Activated CD4-positive, CD25-positive, alpha-beta regulatory T cell (primary cell): ENCODE data around the gene DENND2A.
"Not testable (repeated sequence)": the region's sequence is repeated elsewhere in the genome, so short reads cannot be mapped to it uniquely, and the experiment has no call there.

ENCODE experiments used
- DNase-seq, 4 experiments: peaks; one replicate each; lab custom pipeline; 2025; lab: John Stamatoyannopoulos, UW

DENND2A gene

GRCh38 chr7:140646931-140647647, 6.5 kb upstream of the DENND2A start:
- DNase-seq = no peak

- DNase-seq = no peak
Measured at GRCh38 chr7:140645166-140645900, 4.7 kb upstream of the DENND2A start.

DNA sequence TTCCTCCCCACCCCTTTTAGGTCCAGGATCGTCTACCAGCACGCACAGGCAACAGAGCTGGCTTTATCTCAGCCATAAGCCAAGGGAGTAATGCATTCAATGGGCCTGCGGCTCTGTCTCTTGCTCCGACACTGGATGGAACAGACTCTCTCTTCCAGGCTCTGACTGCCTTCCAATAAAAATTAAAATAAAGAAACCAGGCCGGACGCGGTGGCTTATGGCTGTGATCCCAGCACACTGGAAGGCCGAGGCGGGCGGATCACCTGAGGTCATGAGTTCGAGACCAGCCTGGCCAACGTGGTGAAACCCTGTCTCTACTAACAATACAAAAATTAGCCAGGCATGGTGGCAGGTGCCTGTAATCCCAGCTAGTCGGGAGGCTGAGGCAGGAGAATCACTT, 4.1 kb upstream of the DENND2A start:
- not testable (repeated sequence) for DNase-seq

- DNase-seq = no peak
Measured at GRCh38 chr7:140643416-140643815, 2.8 kb upstream of the DENND2A start.

DNA sequence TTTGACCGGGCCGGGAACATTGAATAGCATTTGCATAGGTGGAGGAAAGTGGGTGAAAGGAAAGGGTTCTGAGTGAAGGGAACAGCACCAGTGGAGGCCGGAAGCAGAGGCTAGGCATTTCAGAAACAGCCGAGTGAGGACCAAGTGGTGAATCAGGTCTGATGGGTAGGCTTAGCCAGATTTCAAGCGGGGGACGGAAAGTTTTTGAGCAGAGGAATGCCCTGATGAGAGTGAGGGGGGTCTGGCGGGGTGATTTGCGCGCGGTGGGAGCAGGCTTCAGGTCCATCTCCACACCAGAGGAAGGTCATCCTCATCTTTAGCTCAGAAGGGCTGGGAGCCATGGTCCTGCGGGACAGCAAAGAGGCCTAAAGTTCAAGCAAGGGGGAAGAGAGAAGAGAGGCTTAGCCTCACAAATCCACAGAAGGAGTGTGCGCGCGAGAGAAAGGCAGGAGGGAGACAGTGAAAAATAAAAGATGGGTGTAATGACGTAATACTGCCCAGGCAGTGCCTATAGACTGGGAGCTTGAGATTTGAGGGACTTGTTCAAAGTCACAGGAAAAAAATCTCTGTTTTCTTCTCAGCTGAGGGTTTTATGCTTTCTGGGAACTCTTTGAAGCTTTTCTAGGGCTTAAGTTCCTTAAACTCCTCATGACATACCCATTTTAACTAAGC, 1.0 kb upstream of the DENND2A start:
- no peak for DNase-seq

DNA sequence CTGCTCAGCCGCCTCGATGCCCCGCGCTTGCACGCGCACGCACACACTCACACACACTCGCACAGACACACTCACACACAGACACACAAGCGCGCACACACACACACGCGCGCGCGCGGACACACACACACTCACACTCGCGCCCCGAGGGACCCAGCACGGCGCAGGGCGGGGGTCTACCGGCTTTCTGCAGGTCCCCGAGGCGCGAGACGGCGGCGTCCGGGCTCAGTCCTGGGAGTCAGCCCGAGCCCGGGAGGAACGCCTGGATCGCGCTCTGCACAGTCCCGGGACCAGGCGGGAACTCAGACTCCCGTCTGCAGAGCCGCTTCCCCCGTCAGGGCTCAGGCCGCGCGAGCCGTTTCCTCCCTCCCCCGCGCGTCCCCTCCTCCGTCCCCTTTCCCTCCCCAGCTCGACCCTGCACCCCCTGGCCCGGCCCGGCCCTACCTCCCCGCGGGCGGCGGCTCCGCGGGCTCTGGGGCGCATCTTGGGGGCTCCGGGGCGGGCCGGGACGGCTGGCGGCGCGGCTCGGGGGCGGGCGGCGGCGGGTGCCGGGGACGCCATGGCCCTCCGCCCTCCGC, 464 bp downstream of the DENND2A start:
- DNase-seq = no peak

DNA sequence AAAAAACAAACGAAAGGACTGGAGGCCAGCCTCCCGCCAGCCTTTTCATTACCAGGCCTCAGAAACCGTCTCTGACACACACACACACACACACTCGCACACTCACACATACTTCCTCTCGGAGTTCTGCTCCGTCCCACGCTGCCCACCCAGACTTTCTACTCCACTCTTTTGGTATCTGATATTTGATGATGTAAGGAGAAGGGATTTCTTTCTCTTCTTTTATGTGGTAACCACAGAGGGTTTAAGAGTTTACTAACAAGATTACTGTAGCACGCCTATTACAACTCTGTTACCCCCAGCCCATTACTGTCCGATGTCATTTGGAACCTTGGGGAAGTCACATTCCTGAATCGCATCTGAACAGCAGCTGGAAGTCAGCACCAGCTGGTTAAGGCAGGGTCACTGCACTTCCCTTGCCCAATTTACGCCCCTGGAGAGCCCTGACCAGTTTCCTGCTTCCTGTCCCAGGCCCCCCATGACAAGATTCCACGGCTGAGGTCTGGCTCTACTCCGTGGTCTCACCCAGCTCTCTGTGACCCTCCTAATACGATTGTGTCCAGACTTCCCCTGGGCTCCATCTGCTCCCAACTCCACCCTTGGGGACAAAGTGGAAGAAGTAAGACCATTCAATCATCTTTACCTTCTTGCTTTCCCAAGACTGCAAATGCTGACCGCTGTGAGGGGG, 1.1 kb downstream of the DENND2A start:
- no peak for DNase-seq

GRCh38 chr7:140638173-140638791, 2.3 kb downstream of the DENND2A start:
- DNase-seq = no peak

- DNase-seq = no peak
Measured at GRCh38 chr7:140637400-140637799, 3.2 kb downstream of the DENND2A start.

DNA sequence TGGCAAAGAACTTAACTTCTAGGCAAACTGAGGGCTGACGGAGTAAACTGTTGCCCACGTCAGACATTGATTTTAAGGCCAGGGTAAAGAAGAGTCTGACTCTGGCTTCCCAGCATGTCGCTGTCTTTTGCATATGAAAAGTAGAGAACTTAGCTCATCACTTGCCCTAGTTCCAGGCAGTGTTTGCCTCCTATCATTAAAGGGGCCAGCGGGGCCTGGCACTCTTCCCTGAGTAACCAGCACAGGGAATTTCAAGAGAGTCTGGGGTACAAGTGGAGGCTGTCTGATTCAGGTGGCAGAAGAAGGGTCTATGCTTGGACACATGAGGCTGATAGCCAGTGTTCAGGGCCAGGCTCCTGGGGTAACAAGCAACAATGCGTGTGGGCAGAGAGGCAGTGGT, 4.8 kb downstream of the DENND2A start:
- DNase-seq = no peak

DNA sequence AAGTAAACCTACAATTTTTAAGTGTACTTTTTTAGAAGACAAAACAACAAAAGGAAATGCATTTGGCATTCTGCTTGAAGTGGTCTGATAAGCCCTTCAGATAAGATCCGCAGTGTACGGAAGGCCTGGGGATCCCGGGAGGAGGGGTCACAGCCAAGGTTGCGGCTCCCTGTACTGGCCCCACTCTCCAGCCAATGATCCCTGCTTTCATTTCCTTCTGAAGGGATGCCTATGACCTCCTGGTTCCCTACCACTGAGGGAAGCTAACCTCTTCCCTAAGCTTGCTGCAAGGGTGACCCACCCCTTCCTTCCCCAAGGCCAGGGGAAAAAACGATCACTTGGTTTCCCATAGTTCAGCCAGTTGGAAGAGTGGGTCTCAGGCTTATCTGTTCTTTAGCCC, 5.3 kb downstream of the DENND2A start:
- no peak for DNase-seq

DNA sequence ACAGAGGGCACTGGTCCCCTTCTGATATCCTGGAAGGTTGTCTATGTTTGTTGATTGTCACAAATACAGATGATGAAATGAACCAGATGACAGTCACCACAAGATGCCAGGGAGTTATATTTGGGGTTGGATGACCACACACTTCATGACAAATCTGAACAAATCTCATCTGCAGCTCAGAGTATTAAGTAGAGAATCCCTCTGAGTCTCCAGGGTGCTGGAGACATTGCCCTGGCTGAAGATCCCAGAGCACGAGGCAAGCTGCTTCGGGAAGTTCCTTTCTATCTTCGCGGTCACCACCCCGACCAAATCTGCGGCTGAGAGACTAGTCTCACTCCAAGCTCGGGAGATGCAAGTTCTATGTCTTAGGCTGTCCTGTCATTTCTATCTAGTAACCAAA, 9.0 kb downstream of the DENND2A start:
- no peak for DNase-seq

DNA sequence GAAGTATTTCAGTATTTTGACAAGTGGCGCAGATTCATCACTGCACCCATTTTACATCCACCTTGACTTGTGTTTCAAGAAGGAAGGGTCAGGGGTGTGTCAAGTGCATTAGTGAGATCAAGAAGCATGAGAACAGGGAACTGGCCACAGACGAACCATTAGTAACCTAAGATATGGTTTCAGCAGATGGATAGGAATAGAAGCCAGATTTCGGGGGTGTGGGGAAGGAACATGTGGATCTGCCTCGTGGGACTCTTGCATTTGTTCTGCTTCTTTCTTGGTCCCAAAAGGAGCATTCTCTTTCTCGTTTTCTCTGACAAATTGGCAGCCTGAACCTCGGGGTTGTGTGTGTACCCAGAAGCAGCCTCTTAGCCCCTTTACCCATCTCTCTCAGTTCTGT, 9.6 kb downstream of the DENND2A start:
- no peak for DNase-seq

GRCh38 chr7:140625908-140626868, 14.4 kb downstream of the DENND2A start:
- DNase-seq = no peak

- not testable (repeated sequence) for DNase-seq
Measured at GRCh38 chr7:140625192-140625558, 15.4 kb downstream of the DENND2A start.

DNA sequence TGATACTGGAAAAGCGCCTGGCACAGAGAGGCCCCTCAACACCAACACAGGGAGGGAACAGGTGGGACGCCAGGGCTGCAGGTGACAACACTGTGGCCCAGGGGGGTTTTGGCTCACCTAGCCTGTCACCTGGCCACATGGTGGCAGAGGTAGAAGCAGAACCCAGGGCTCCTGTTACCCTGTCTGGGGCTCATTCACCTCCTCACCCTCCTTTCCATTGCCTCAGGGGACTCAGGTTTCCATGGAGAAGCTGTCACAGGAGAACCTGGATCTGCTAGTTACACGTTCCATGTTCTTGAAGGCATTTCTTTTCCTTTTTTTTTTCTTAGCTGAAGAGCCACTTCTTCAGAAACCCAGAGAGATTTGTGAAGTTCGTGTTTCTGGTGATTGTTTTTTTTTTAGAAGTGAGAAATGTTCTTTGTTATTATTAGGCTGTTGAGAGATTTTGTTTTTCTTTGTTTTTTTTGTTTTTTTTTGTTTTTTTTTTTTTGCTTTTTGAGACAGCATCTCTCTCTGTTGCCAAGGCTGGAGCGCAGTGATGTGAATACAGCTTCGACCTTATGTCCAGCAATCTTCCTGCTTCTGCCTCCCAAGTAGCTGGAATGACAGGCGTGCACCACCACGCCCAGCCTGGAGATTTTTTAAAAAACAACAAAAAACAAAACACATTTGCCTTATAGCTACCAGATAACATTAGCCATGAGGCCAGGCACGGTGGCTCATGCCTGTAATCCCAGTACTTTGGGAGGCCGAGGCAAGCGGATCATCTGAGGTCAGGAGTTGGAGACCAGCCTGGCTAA, 16.0 kb downstream of the DENND2A start:
- DNase-seq = no peak

- DNase-seq = no peak
Measured at GRCh38 chr7:140623980-140624379, 16.6 kb downstream of the DENND2A start.

- no peak for DNase-seq
Measured at GRCh38 chr7:140621401-140622021, 19.1 kb downstream of the DENND2A start.

GRCh38 chr7:140619915-140620510, 20.6 kb downstream of the DENND2A start:
- not testable (repeated sequence) for DNase-seq
